Brain microvascular endothelial cell (primary cell): Measurements from ENCODE around the gene FRMPD4.
"Not testable (repeated sequence)": the region's sequence is repeated elsewhere in the genome, so short reads cannot be mapped to it uniquely, and the experiment has no call there.

Experiments
- DNase-seq: peaks from one replicate; pipeline ENCODE4 v3.0.0-alpha.2; 2020
- H3K27ac ChIP-seq: fragments of 250-450 bp; sonication (Bioruptor Pico); 2 replicates; pipeline ENCODE4 v1.5.1; 2020; ENCODE audit warnings: mild to moderate bottlenecking, moderate library complexity
- H3K27me3 ChIP-seq: fragments of 250-450 bp; sonication (Bioruptor Pico); replicated peaks from 2 replicates; pipeline ENCODE4 v1.5.1; 2020; ENCODE audit warnings: mild to moderate bottlenecking
- H3K36me3 ChIP-seq: fragments of 250-450 bp; sonication (Bioruptor Pico); replicated peaks from 2 replicates; pipeline ENCODE4 v1.5.1; 2020; ENCODE audit warnings: mild to moderate bottlenecking
- H3K4me3 ChIP-seq: 2 replicates; pipeline ENCODE4 v1.5.1; 2011; ENCODE audit warnings: low read depth, mild to moderate bottlenecking, control low read depth, low read length, moderate library complexity
- CTCF ChIP-seq: IDR thresholded peaks from 2 replicates; pipeline ENCODE4 v1.5.1; 2011; ENCODE audit warnings: low read depth, mild to moderate bottlenecking, moderate library complexity, low read length, control low read depth, inconsistent platforms; ENCODE audit errors: missing control alignments
- in situ Hi-C: cut with HindIII; loops from 2 replicates; pipeline ENCODE4 v1.10.0; 2017; ENCODE audit warnings: low sequenced_read_pairs, low pct_ligation_motif_present

FRMPD4 gene

GRCh38 chrX:12149670-12150407 is 11.6 kb downstream of the FRMPD4 start:
- H3K27ac ChIP-seq: no peak overlapping the region
- TF ChIP-seq CTCF: no peak
- no peaks in the 10 kb centered on the region for H3K36me3 ChIP-seq
- DNase-seq: no peak
- in situ Hi-C loops: no loop called here
- no peaks in the 10 kb centered on the region for H3K27me3 ChIP-seq
- no peak overlapping the region for H3K4me3 ChIP-seq

GRCh38 chrX:12153317-12153716 is 15.0 kb downstream of the FRMPD4 start:
- Histone ChIP-seq H3K27me3 (no peaks in the 10 kb centered on the region), H3K4me3 (no peak overlapping the region), H3K27ac (no peak overlapping the region), H3K36me3 (no peaks in the 10 kb centered on the region)
- no peak for TF ChIP-seq CTCF
- in situ Hi-C loops: no loop called here
- DNase-seq: no peak

GRCh38 chrX:12153741-12154140 is 15.5 kb downstream of the FRMPD4 start:
- Histone ChIP-seq H3K27me3 (no peaks in the 10 kb centered on the region), H3K4me3 (no peak overlapping the region), H3K36me3 (no peaks in the 10 kb centered on the region), H3K27ac (no peak overlapping the region)
- in situ Hi-C loops: no loop called here
- no peak for DNase-seq
- no peak for TF ChIP-seq CTCF

GRCh38 chrX:12159799-12160198 is 21.5 kb downstream of the FRMPD4 start:
- in situ Hi-C loops: no loop called here
- Histone ChIP-seq H3K4me3 (no peak overlapping the region), H3K27me3 (no peaks in the 10 kb centered on the region), H3K27ac (no peak overlapping the region), H3K36me3 (no peaks in the 10 kb centered on the region)
- TF ChIP-seq CTCF: no peak
- DNase-seq: no peak

- in situ Hi-C loops: no loop called here
- no peak for TF ChIP-seq CTCF
- H3K36me3 ChIP-seq: no peaks in the 10 kb centered on the region
- no peaks in the 10 kb centered on the region for H3K27me3 ChIP-seq
- DNase-seq: no peak
- no peak overlapping the region for H3K27ac ChIP-seq
- no peak overlapping the region for H3K4me3 ChIP-seq
Observed at GRCh38 chrX:12162420-12162819, 24.1 kb downstream of the FRMPD4 start.

- in situ Hi-C loops: not testable (repeated sequence)
Observed at GRCh38 chrX:12164180-12164579, 25.9 kb downstream of the FRMPD4 start.

More at GRCh38 chrX:12164180-12164579, 25.9 kb downstream of the FRMPD4 start:
- not testable (repeated sequence) for H3K4me3 ChIP-seq, H3K27me3 ChIP-seq, H3K27ac ChIP-seq, H3K36me3 ChIP-seq, DNase-seq
